CD4-positive, alpha-beta T cell (primary cell): Measurements from ENCODE around the gene ALG11. TPM values are rescaled to one million over a fixed set of nuclear protein-coding genes. Genes with fewer than 3 reads are reported as not detected.

Experiments
- ATAC-seq: fragments of 200-7000 bp; cut with Tn5 transposase; one replicate; pipeline ENCODE4 v1.10.0; 2022; ENCODE audit warnings: mild to moderate bottlenecking; ENCODE audit not compliant: poor library complexity
- CTCF ChIA-PET: fragments of 350-600 bp; sonication (Branson Sonifier 250); formaldehyde crosslinking; loops from one replicate; lab custom pipeline; 2021; ENCODE audit warnings: antibody characterized with exemption, inconsistent platforms; lab: Charles Lee
- POLR2A ChIA-PET: fragments of 350-600 bp; sonication (Branson Sonifier 250); formaldehyde crosslinking; loops from one replicate; lab custom pipeline; 2021; ENCODE audit warnings: antibody characterized with exemption, inconsistent platforms; lab: Charles Lee
- DNase-seq, 14 experiments: peaks; one replicate each; pipeline ENCODE4 v3.0.0-alpha.2; 2013 to 2020; ENCODE audit warnings: mixed read lengths in 2 of 14
- H3K27ac ChIP-seq, 2 donors: one replicate each; pipeline versions ENCODE4 v1.5.1 to v1.7.0; 2013; ENCODE audit warnings: low read length in 2 of 2, low read depth in 1 of 2, mild to moderate bottlenecking in 1 of 2
- H3K27me3 ChIP-seq, 2 experiments: 1 replicate in 1 of 2; 2 replicates in 1 of 2; pipeline versions ENCODE4 v1.6.1 to v1.7.0; 2013; ENCODE audit warnings: low read length in 2 of 2, control low read depth in 1 of 2, mild to moderate bottlenecking in 1 of 2, moderate library complexity in 1 of 2; ENCODE audit not compliant: insufficient read depth in 2 of 2, control insufficient read depth in 1 of 2
- H3K36me3 ChIP-seq: one replicate; pipeline ENCODE4 v1.6.1; 2013; ENCODE audit warnings: low read length, control low read depth; ENCODE audit not compliant: insufficient read depth
- H3K4me1 ChIP-seq: one replicate; pipeline ENCODE4 v1.6.1; 2013; ENCODE audit warnings: low read length, control low read depth; ENCODE audit not compliant: insufficient read depth
- H3K4me3 ChIP-seq: one replicate; pipeline ENCODE4 v1.5.1; 2013; ENCODE audit warnings: mild to moderate bottlenecking, low read length, moderate library complexity
- H3K9me3 ChIP-seq, 2 experiments: 1 replicate in 1 of 2; 2 replicates in 1 of 2; pipeline versions ENCODE4 v1.6.1 to v1.7.0; 2013; ENCODE audit warnings: low read length in 2 of 2, mild to moderate bottlenecking in 2 of 2, control low read depth in 1 of 2, moderate library complexity in 1 of 2; ENCODE audit not compliant: control insufficient read depth in 1 of 2, insufficient read depth in 1 of 2
- H3K27ac Mint-ChIP-seq: one replicate; pipeline ENCODE4 v1.8.0; 2020; ENCODE audit warnings: mixed read lengths
- H3K27me3 Mint-ChIP-seq: one replicate; pipeline ENCODE4 v1.8.0; 2021; ENCODE audit warnings: mixed read lengths
- H3K36me3 Mint-ChIP-seq: one replicate; pipeline ENCODE4 v1.8.0; 2021; ENCODE audit warnings: low read depth, mixed read lengths
- H3K4me1 Mint-ChIP-seq: one replicate; pipeline ENCODE4 v1.8.0; 2021; ENCODE audit warnings: low read depth, mixed read lengths
- H3K4me3 Mint-ChIP-seq: one replicate; pipeline ENCODE4 v1.8.0; 2020; ENCODE audit warnings: mild to moderate bottlenecking, mixed read lengths
- H3K9me3 Mint-ChIP-seq: one replicate; pipeline ENCODE4 v1.8.0; 2020; ENCODE audit warnings: mixed read lengths
- intact Hi-C, 2 experiments: fragments of 100-400 bp; cut with DNase I in 1 of 2; cut with micrococcal nuclease in 1 of 2; formaldehyde crosslinking; loops; one replicate each; pipeline versions ENCODE4 v1.15.1 to v1.9.0; 2023 to 2025; cut with DNase I, micrococcal nuclease
- total RNA-seq, 174 experiments: library from RNA in 2 of 174; stranded (reverse) in 2 of 174; gene quantifications; one replicate each; pipeline ENCODE4 v1.2.3 and lab custom pipeline; 2021 to 2026
- TF ChIP-seq, protein P1 (sequence below): fragments of 200-600 bp; IDR thresholded peaks from one replicate; pipeline ENCODE4 v1.8.0; 2022; ENCODE audit warnings: antibody characterized with exemption, mild to moderate bottlenecking

ALG11 gene
- total RNA-seq, 2 experiments from 2014 or later, result 25.8 to 29.8 TPM

GRCh38 chr13:51999510-51999911, 12.7 kb upstream of the ALG11 start:
- ATAC-seq (no peak), DNase-seq (no peak)
- H3K36me3 Mint-ChIP-seq, result no peaks in the 10 kb centered on the region
- intact Hi-C loops, result no loop called here
- H3K4me1 Mint-ChIP-seq, result peaks cover 4% of the 10 kb centered on the region
- Histone ChIP-seq H3K4me3 (no peak overlapping the region), H3K36me3 (no peaks in the 10 kb centered on the region), H3K9me3 (no peaks in the 10 kb centered on the region), H3K4me1 (no peaks in the 10 kb centered on the region), H3K27me3 (peaks cover 0 to 4% of the 10 kb centered on the region in 2 experiments), H3K27ac (no peak overlapping the region)
- TF ChIP-seq, protein P1, sequence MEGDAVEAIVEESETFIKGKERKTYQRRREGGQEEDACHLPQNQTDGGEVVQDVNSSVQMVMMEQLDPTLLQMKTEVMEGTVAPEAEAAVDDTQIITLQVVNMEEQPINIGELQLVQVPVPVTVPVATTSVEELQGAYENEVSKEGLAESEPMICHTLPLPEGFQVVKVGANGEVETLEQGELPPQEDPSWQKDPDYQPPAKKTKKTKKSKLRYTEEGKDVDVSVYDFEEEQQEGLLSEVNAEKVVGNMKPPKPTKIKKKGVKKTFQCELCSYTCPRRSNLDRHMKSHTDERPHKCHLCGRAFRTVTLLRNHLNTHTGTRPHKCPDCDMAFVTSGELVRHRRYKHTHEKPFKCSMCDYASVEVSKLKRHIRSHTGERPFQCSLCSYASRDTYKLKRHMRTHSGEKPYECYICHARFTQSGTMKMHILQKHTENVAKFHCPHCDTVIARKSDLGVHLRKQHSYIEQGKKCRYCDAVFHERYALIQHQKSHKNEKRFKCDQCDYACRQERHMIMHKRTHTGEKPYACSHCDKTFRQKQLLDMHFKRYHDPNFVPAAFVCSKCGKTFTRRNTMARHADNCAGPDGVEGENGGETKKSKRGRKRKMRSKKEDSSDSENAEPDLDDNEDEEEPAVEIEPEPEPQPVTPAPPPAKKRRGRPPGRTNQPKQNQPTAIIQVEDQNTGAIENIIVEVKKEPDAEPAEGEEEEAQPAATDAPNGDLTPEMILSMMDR, result no peak
- CTCF ChIA-PET, result interaction anchor here (1.4 kb wide), 2 partner anchors 128 to 713 kb away, joined by 3 read pairs; no protein-coding TSS in a partner anchor
- POLR2A ChIA-PET, result no interaction called here
- no peaks in the 10 kb centered on the region for H3K9me3 Mint-ChIP-seq
- no peak overlapping the region for H3K27ac Mint-ChIP-seq
- H3K4me3 Mint-ChIP-seq, result no peak overlapping the region
- H3K27me3 Mint-ChIP-seq, result peaks cover 8% of the 10 kb centered on the region

- Histone ChIP-seq H3K9me3 (no peaks in the 10 kb centered on the region), H3K27ac (no peak overlapping the region), H3K4me1 (no peaks in the 10 kb centered on the region), H3K4me3 (no peak overlapping the region), H3K36me3 (no peaks in the 10 kb centered on the region), H3K27me3 (peaks cover 0 to 4% of the 10 kb centered on the region in 2 experiments)
- CTCF ChIA-PET, result interaction anchor here (1.4 to 1.7 kb wide), 3 partner anchors 33 to 714 kb away, joined by 3 to 5 read pairs (median 3); no protein-coding TSS in a partner anchor
- ATAC-seq (no peak), DNase-seq (no peak)
- H3K27ac Mint-ChIP-seq, result no peak overlapping the region
- POLR2A ChIA-PET, result no interaction called here
- peaks cover 8% of the 10 kb centered on the region for H3K27me3 Mint-ChIP-seq
- intact Hi-C loops, result loop anchor here in 1 of 2 experiments (2.0 to 10.0 kb wide), 2 partner anchors 203 to 655 kb away; partner anchors contain the start of gene SUGT1
- H3K4me3 Mint-ChIP-seq, result no peak overlapping the region
- H3K9me3 Mint-ChIP-seq, result no peaks in the 10 kb centered on the region
- no peaks in the 10 kb centered on the region for H3K36me3 Mint-ChIP-seq
- peaks cover 4% of the 10 kb centered on the region for H3K4me1 Mint-ChIP-seq
- TF ChIP-seq, protein P1, result no peak
These were observed 12.3 kb upstream of the ALG11 start for GRCh38 chr13:51999921-52000320.

DNA sequence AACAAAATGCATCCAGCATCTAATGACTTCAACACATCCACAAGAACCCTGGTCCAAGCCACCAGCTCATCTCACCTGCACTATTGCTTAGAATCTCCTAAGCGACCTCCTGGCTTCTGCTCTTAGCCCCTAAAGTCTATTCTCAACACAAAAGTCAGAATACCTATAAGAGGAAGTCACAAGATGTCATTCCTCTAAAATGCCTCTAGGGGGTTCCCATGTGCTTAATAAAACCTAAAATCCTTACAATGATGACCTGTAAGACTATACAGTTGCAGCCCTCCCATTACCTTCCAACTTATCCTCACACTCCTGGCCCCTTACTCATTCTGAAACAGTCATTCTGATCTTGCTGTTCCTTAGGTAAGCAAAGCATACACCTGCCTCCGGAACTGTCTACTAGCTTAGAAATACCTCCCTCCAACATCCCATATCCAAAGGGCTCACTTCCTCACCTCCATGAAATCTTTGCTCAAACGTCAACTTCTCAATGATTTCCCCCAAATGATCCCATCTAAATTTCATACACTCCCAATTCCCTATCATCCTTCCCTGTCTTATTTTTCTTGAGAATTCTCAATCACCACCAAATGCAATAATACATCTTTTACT, 11.0 kb upstream of the ALG11 start:
- ATAC-seq (peak; percentile 81), DNase-seq (peak in 5 of 14 experiments; percentile 5 to 61 (median 51))
- intact Hi-C loops, result loop anchor here (1.0 to 10.0 kb wide), 5 partner anchors 126 to 654 kb away; partner anchors contain the start of gene SUGT1 (in 1 of the 2)
- peaks cover 8% of the 10 kb centered on the region for H3K27me3 Mint-ChIP-seq
- no peaks in the 10 kb centered on the region for H3K36me3 Mint-ChIP-seq
- TF ChIP-seq, protein P1, result peak; percentile 85
- CTCF ChIA-PET, result interaction anchor here (1.1 to 1.7 kb wide), 2 partner anchors 31 to 126 kb away, joined by 4 to 5 read pairs; no protein-coding TSS in a partner anchor
- Histone ChIP-seq H3K4me3 (no peak overlapping the region), H3K27ac (no peak overlapping the region), H3K27me3 (peaks cover 0 to 4% of the 10 kb centered on the region in 2 experiments), H3K36me3 (no peaks in the 10 kb centered on the region), H3K9me3 (no peaks in the 10 kb centered on the region), H3K4me1 (no peaks in the 10 kb centered on the region)
- H3K27ac Mint-ChIP-seq, result no peak overlapping the region
- H3K4me3 Mint-ChIP-seq, result no peak overlapping the region
- POLR2A ChIA-PET, result no interaction called here
- peaks cover 4% of the 10 kb centered on the region for H3K4me1 Mint-ChIP-seq
- no peaks in the 10 kb centered on the region for H3K9me3 Mint-ChIP-seq
